Thyroid gland (tissue), 4 donors: ENCODE results near the gene CAPN3.

Experiments used
- POLR2A ChIP-seq, 2 donors: fragments of 450-650 bp; IDR thresholded peaks; one replicate each; pipeline ENCODE4 v1.6.1; 2017; ENCODE audit warnings: antibody characterized with exemption in 2 of 2, mild to moderate bottlenecking in 2 of 2, moderate library complexity in 1 of 2
- TF ChIP-seq, protein P1 (sequence below), 6 experiments: fragments of 200-600 bp in 3 of 6; fragments of 450-650 bp in 3 of 6; sonication (generic) in 3 of 6; IDR thresholded peaks; one replicate each; pipeline ENCODE4 v1.5.1; 2016 to 2019; ENCODE audit warnings: antibody characterized with exemption in 6 of 6, mild to moderate bottlenecking in 2 of 6, inconsistent platforms in 1 of 6, moderate library complexity in 1 of 6

- TF ChIP-seq, protein P1, sequence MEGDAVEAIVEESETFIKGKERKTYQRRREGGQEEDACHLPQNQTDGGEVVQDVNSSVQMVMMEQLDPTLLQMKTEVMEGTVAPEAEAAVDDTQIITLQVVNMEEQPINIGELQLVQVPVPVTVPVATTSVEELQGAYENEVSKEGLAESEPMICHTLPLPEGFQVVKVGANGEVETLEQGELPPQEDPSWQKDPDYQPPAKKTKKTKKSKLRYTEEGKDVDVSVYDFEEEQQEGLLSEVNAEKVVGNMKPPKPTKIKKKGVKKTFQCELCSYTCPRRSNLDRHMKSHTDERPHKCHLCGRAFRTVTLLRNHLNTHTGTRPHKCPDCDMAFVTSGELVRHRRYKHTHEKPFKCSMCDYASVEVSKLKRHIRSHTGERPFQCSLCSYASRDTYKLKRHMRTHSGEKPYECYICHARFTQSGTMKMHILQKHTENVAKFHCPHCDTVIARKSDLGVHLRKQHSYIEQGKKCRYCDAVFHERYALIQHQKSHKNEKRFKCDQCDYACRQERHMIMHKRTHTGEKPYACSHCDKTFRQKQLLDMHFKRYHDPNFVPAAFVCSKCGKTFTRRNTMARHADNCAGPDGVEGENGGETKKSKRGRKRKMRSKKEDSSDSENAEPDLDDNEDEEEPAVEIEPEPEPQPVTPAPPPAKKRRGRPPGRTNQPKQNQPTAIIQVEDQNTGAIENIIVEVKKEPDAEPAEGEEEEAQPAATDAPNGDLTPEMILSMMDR (IDR thresholded peaks at IDR 0.05), result no peak
- TF ChIP-seq POLR2A (IDR thresholded peaks at IDR 0.05), result no peak
These were observed 36.5 kb downstream of the CAPN3 start for GRCh38 chr15:42395838-42396237.
